GM12891 (cell line): ENCODE results near the gene CDX2.

Source experiments
- POLR2AphosphoS5 ChIP-seq: IDR thresholded peaks from 2 replicates; pipeline ENCODE4 v1.6.1; 2011; ENCODE audit warnings: low read depth, low read length, control low read depth
- POU2F2 ChIP-seq: IDR thresholded peaks from 2 replicates; pipeline ENCODE4 v1.6.1; 2011; ENCODE audit warnings: low read depth, mild to moderate bottlenecking, control low read depth, low read length, moderate library complexity
- TAF1 ChIP-seq: IDR thresholded peaks from 2 replicates; pipeline ENCODE4 v1.6.1; 2011; ENCODE audit warnings: low read depth, low read length, control low read depth

GRCh38 chr13:27927444-27928352 is 41.4 kb downstream of the CDX2 start:
- TF ChIP-seq POU2F2 (no peak), POLR2AphosphoS5 (no peak), TAF1 (no peak)
